SK-N-DZ (cell line): Measurements from ENCODE around the gene GSTK1. TPM values are rescaled to one million over a fixed set of nuclear protein-coding genes. Genes with fewer than 3 reads are reported as not detected.
A peak's percentile ranks its signal among the peaks of the same experiment; 100 is the strongest.
"Not testable (repeated sequence)": the region's sequence is repeated elsewhere in the genome, so short reads cannot be mapped to it uniquely, and the experiment has no call there.

Source experiments
- DNase-seq: peaks from one replicate; pipeline ENCODE4 v3.0.0-alpha.2; 2015; ENCODE audit warnings: low spot score
- polyA plus RNA-seq, 2 experiments: library from polyadenylated mRNA; depleted of rRNA; stranded (reverse); fragments of >200 nt; gene quantifications; 2 replicates each; pipeline ENCODE4 v1.2.3, GENCODE V29; 2014

Gene GSTK1
- polyA plus RNA-seq (2014; cell fraction: cytosol; rRNA removed), result 24.0 and 42.0 TPM in 2 replicates
- 47.4 and 62.5 TPM in 2 replicates for polyA plus RNA-seq (2014; cell fraction: nucleus; rRNA removed)

GRCh38 chr7:143263266-143264195 lies at the start of gene GSTK1:
GSTK1 (plus strand) TSS chr7:143263441; CDS start chr7:143263514, 73 bp downstream.
- peak; percentile 67 for DNase-seq

- DNase-seq, result not testable (repeated sequence)
Observed at GRCh38 chr7:143213478-143213877, 49.8 kb upstream of the GSTK1 start.

GRCh38 chr7:143214789-143215679 lies 48.2 kb upstream of the GSTK1 start:
- peak; percentile 85 for DNase-seq

GRCh38 chr7:143216151-143216550 lies 47.1 kb upstream of the GSTK1 start:
- DNase-seq, result no peak

- DNase-seq, result no peak
Observed at GRCh38 chr7:143216686-143217085, 46.6 kb upstream of the GSTK1 start.

GRCh38 chr7:143217806-143218205 lies 45.4 kb upstream of the GSTK1 start:
- DNase-seq, result no peak

GRCh38 chr7:143221286-143221685 lies 42.0 kb upstream of the GSTK1 start:
- no peak for DNase-seq

GRCh38 chr7:143221737-143222136 lies 41.5 kb upstream of the GSTK1 start, which contains the start of gene TAS2R40:
TAS2R40 (plus strand) TSS chr7:143222037; CDS start chr7:143222079, 42 bp downstream.
- no peak for DNase-seq

GRCh38 chr7:143222782-143223181 lies 40.5 kb upstream of the GSTK1 start:
- DNase-seq, result no peak

GRCh38 chr7:143223784-143224183 lies 39.5 kb upstream of the GSTK1 start:
- no peak for DNase-seq

GRCh38 chr7:143225047-143225446 lies 38.2 kb upstream of the GSTK1 start:
- DNase-seq, result no peak

GRCh38 chr7:143227806-143228205 lies 35.4 kb upstream of the GSTK1 start:
- DNase-seq, result no peak

- DNase-seq, result peak; percentile 25
Observed at GRCh38 chr7:143229054-143229790, 34.0 kb upstream of the GSTK1 start.

- DNase-seq, result no peak
Observed at GRCh38 chr7:143230602-143231457, 32.4 kb upstream of the GSTK1 start.

- no peak for DNase-seq
Observed at GRCh38 chr7:143233816-143234532, 29.3 kb upstream of the GSTK1 start.

- no peak for DNase-seq
Observed at GRCh38 chr7:143234533-143234875, 28.7 kb upstream of the GSTK1 start.

- no peak for DNase-seq
Observed at GRCh38 chr7:143235561-143235960, 27.7 kb upstream of the GSTK1 start.

- DNase-seq, result no peak
Observed at GRCh38 chr7:143236408-143236990, 26.7 kb upstream of the GSTK1 start.

- DNase-seq, result no peak
Observed at GRCh38 chr7:143237366-143237765, 25.9 kb upstream of the GSTK1 start.
